ENCODE measurements around the gene ADAMTS16. TPM values are rescaled to one million over a fixed set of nuclear protein-coding genes. Genes with fewer than 3 reads are reported as not detected.

ADAMTS16 gene
- total and polyA plus RNA-seq, 2 donors (not counting 3 experiments of a cell fraction or from before 2014, with no cell fraction given): not detected

DNA sequence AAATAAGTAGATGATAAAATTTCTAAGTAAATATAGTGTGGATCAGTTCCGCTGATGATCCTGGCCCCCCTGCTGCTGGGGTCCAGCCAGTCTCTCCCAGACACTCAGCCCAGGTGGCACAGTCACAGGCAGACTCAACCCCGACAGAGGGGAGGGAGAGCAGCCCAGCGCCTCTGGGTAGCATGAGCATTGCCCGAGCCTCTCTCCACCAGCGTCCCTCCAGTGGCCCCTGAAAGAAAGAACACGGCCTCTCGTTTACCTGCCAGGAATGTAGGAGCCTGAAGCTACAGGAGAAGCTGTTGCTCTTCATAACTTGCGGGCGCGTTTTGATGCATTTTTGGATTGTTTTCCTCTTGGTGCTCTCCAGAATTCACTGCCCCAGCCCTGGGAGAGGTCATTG is 213.6 kb downstream of the ADAMTS16 start:
- H3K9me3 ChIP-seq (replicated peaks; ENCODE audit: control insufficient read depth, insufficient read depth, low read length): no peaks in the 10 kb centered on the region
- intact Hi-C loops (cut with micrococcal nuclease): no loop called here
- no peaks in the 10 kb centered on the region for H3K36me3 ChIP-seq (ENCODE audit: control insufficient read depth in 2 of 2, extremely low read depth in 1 of 2, insufficient read depth in 2 of 2, low read length in 2 of 2)
- H2AFZ ChIP-seq (ENCODE audit: low read depth, low read length): no peak overlapping the region
- ChIA-PET CTCF (no interaction called here), POLR2A (no interaction called here)
- FAIRE-seq (no peak), DNase-seq (ENCODE audit: low read depth, low spot score) (no peak)
- no peak overlapping the region for H3K9ac ChIP-seq (replicated peaks; ENCODE audit: extremely low read depth, insufficient read depth, low read length)
- no peak overlapping the region for H3K27ac ChIP-seq (ENCODE audit: insufficient read depth, low read depth, low read length)
- H3K4me1 ChIP-seq (ENCODE audit: control insufficient read depth, extremely low read depth, insufficient read depth, low read length): no peaks in the 10 kb centered on the region
- no peaks in the 10 kb centered on the region for H4K20me1 ChIP-seq (replicated peaks; ENCODE audit: control insufficient read depth, extremely low read depth, insufficient read depth, low read length)
- no peak overlapping the region for H3K4me3 ChIP-seq (replicated peaks in 1 of 3; ENCODE audit: insufficient read depth in 1 of 3, low read depth in 1 of 3, low read length in 3 of 3)
- TF ChIP-seq EZH2 (IDR thresholded peaks at IDR 0.05; ENCODE audit: borderline replicate concordance, low read depth, low read length, severe bottlenecking) (no peak), JUN (IDR thresholded peaks at IDR 0.05; ENCODE audit: borderline replicate concordance, insufficient read depth, insufficient read length, low read depth) (no peak), POLR2A (IDR thresholded peaks at IDR 0.05; ENCODE audit: low read depth, low read length) (no peak), FOS (IDR thresholded peaks at IDR 0.05; ENCODE audit: borderline replicate concordance, insufficient read depth, low read length) (no peak), GATA2 (IDR thresholded peaks at IDR 0.05; ENCODE audit: insufficient read depth, insufficient read length, low read depth, low read length) (no peak), POLR2AphosphoS5 (IDR thresholded peaks at IDR 0.05; ENCODE audit: insufficient read depth, low read depth, low read length) (no peak), MYC (IDR thresholded peaks at IDR 0.05; ENCODE audit: low read depth, low read length) (no peak)
- TF ChIP-seq, protein P1, sequence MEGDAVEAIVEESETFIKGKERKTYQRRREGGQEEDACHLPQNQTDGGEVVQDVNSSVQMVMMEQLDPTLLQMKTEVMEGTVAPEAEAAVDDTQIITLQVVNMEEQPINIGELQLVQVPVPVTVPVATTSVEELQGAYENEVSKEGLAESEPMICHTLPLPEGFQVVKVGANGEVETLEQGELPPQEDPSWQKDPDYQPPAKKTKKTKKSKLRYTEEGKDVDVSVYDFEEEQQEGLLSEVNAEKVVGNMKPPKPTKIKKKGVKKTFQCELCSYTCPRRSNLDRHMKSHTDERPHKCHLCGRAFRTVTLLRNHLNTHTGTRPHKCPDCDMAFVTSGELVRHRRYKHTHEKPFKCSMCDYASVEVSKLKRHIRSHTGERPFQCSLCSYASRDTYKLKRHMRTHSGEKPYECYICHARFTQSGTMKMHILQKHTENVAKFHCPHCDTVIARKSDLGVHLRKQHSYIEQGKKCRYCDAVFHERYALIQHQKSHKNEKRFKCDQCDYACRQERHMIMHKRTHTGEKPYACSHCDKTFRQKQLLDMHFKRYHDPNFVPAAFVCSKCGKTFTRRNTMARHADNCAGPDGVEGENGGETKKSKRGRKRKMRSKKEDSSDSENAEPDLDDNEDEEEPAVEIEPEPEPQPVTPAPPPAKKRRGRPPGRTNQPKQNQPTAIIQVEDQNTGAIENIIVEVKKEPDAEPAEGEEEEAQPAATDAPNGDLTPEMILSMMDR (IDR thresholded peaks at IDR 0.05; ENCODE audit: extremely low read depth in 1 of 2, insufficient read depth in 1 of 2, low read depth in 1 of 2, low read length in 2 of 2): no peak
- TF ChIP-seq, protein P2, sequence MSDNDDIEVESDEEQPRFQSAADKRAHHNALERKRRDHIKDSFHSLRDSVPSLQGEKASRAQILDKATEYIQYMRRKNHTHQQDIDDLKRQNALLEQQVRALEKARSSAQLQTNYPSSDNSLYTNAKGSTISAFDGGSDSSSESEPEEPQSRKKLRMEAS (IDR thresholded peaks at IDR 0.05; ENCODE audit: insufficient read depth, insufficient read length): no peak
- H3K9me1 ChIP-seq (replicated peaks; ENCODE audit: control insufficient read depth, extremely low read depth, insufficient read depth, low read length): no peaks in the 10 kb centered on the region
- H3K27me3 ChIP-seq (ENCODE audit: control insufficient read depth in 2 of 2, insufficient read depth in 2 of 2, low read length in 2 of 2): no peaks in the 10 kb centered on the region
- no peak overlapping the region for H3K4me2 ChIP-seq (ENCODE audit: insufficient read depth, low read length)
- H3K79me2 ChIP-seq (ENCODE audit: control insufficient read depth, insufficient read depth, low read length): no peaks in the 10 kb centered on the region
- dilution Hi-C loops (cut with MboI; ENCODE audit: extremely low pct_ligation_motif_present, low sequenced_read_pairs): no loop called here
- no TSS peak for BruUV-seq (replicated peaks)

Data from endothelial cell of umbilical vein (primary cell).